ENCODE data around the gene NR6A1. TPM values are rescaled to one million over a fixed set of nuclear protein-coding genes. Genes with fewer than 3 reads are reported as not detected.

Gene NR6A1
- total RNA-seq, 1 donor from 2014 or later: 0.56 TPM

GRCh38 chr9:124595743-124596142 is 175.4 kb downstream of the NR6A1 start:
- Mint-ChIP-seq H3K36me3 (ENCODE audit: unreplicated experiment) (no peaks in the 10 kb centered on the region), H3K27ac (ENCODE audit: unreplicated experiment) (no peak overlapping the region), H3K4me1 (ENCODE audit: unreplicated experiment) (peaks cover 17% of the 10 kb centered on the region), H3K27me3 (ENCODE audit: unreplicated experiment) (peaks cover 29% of the 10 kb centered on the region), H3K4me3 (ENCODE audit: unreplicated experiment) (no peak overlapping the region), H3K9me3 (ENCODE audit: unreplicated experiment) (no peaks in the 10 kb centered on the region)
- no peak for TF ChIP-seq CTCF (IDR thresholded peaks at IDR 0.05)
- DNase-seq (ENCODE audit: extremely low spot score, unreplicated experiment): no peak

GRCh38 chr9:124594673-124595072 is 176.4 kb downstream of the NR6A1 start:
- Mint-ChIP-seq H3K9me3 (ENCODE audit: unreplicated experiment) (no peaks in the 10 kb centered on the region), H3K27ac (ENCODE audit: unreplicated experiment) (no peak overlapping the region), H3K36me3 (ENCODE audit: unreplicated experiment) (no peaks in the 10 kb centered on the region), H3K4me3 (ENCODE audit: unreplicated experiment) (no peak overlapping the region), H3K4me1 (ENCODE audit: unreplicated experiment) (peaks cover 17% of the 10 kb centered on the region), H3K27me3 (ENCODE audit: unreplicated experiment) (peaks cover 26% of the 10 kb centered on the region)
- TF ChIP-seq CTCF (IDR thresholded peaks at IDR 0.05): no peak
- no peak for DNase-seq (ENCODE audit: extremely low spot score, unreplicated experiment)

GRCh38 chr9:124594225-124594624 is 176.9 kb downstream of the NR6A1 start:
- Mint-ChIP-seq H3K4me3 (ENCODE audit: unreplicated experiment) (no peak overlapping the region), H3K27ac (ENCODE audit: unreplicated experiment) (no peak overlapping the region), H3K27me3 (ENCODE audit: unreplicated experiment) (peaks cover 26% of the 10 kb centered on the region), H3K9me3 (ENCODE audit: unreplicated experiment) (no peaks in the 10 kb centered on the region), H3K36me3 (ENCODE audit: unreplicated experiment) (no peaks in the 10 kb centered on the region), H3K4me1 (ENCODE audit: unreplicated experiment) (peaks cover 17% of the 10 kb centered on the region)
- DNase-seq (ENCODE audit: extremely low spot score, unreplicated experiment): no peak
- TF ChIP-seq CTCF (IDR thresholded peaks at IDR 0.05): no peak

- Mint-ChIP-seq H3K9me3 (ENCODE audit: unreplicated experiment) (no peaks in the 10 kb centered on the region), H3K27ac (ENCODE audit: unreplicated experiment) (no peak overlapping the region)
Observed at GRCh38 chr9:124593651-124594058, 177.5 kb downstream of the NR6A1 start.

GRCh38 chr9:124593200-124593599 is 177.9 kb downstream of the NR6A1 start:
- no peaks in the 10 kb centered on the region for H3K36me3 Mint-ChIP-seq (ENCODE audit: unreplicated experiment)
- no peaks in the 10 kb centered on the region for H3K9me3 Mint-ChIP-seq (ENCODE audit: unreplicated experiment)
- DNase-seq (ENCODE audit: extremely low spot score, unreplicated experiment): no peak
- peaks cover 17% of the 10 kb centered on the region for H3K4me1 Mint-ChIP-seq (ENCODE audit: unreplicated experiment)
- no peak overlapping the region for H3K4me3 Mint-ChIP-seq (ENCODE audit: unreplicated experiment)
- no peak overlapping the region for H3K27ac Mint-ChIP-seq (ENCODE audit: unreplicated experiment)
- H3K27me3 Mint-ChIP-seq (ENCODE audit: unreplicated experiment): peaks cover 26% of the 10 kb centered on the region
- TF ChIP-seq CTCF (IDR thresholded peaks at IDR 0.05): no peak

More at GRCh38 chr9:124593651-124594058, 177.5 kb downstream of the NR6A1 start:
- H3K4me3 Mint-ChIP-seq (ENCODE audit: unreplicated experiment): no peak overlapping the region
- peaks cover 17% of the 10 kb centered on the region for H3K4me1 Mint-ChIP-seq (ENCODE audit: unreplicated experiment)
- no peak for DNase-seq (ENCODE audit: extremely low spot score, unreplicated experiment)
- no peaks in the 10 kb centered on the region for H3K36me3 Mint-ChIP-seq (ENCODE audit: unreplicated experiment)
- TF ChIP-seq CTCF (IDR thresholded peaks at IDR 0.05): no peak
- peaks cover 26% of the 10 kb centered on the region for H3K27me3 Mint-ChIP-seq (ENCODE audit: unreplicated experiment)
